ENCODE measurements around the gene AP4B1.

Gene AP4B1

DNA sequence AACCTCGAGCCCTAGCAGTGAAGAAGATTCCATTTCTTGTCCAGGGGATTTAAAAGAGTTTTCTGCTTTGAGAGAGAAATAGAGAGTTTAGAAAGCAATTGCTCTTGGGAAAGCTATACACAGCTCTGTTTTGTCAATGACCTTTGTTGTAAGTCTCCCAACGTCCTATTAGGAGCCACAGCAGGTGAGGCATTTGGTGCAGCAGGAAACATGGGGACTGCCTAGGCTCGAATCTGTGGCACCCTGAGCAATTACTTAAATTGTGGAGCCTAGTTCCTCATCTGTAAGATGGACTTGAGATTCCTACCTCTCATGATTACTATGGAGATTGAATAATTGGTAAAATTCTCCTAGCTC, 8.7 kb upstream of the AP4B1 start:
- no peak for DNase-seq (ENCODE audit: low read depth, low spot score)
- no peak overlapping the region for H3K4me3 ChIP-seq (ENCODE audit: low read depth, low read length)
- in situ Hi-C loops (cut with HindIII; ENCODE audit: low sequenced_read_pairs): no loop called here
- TF ChIP-seq, protein P1, sequence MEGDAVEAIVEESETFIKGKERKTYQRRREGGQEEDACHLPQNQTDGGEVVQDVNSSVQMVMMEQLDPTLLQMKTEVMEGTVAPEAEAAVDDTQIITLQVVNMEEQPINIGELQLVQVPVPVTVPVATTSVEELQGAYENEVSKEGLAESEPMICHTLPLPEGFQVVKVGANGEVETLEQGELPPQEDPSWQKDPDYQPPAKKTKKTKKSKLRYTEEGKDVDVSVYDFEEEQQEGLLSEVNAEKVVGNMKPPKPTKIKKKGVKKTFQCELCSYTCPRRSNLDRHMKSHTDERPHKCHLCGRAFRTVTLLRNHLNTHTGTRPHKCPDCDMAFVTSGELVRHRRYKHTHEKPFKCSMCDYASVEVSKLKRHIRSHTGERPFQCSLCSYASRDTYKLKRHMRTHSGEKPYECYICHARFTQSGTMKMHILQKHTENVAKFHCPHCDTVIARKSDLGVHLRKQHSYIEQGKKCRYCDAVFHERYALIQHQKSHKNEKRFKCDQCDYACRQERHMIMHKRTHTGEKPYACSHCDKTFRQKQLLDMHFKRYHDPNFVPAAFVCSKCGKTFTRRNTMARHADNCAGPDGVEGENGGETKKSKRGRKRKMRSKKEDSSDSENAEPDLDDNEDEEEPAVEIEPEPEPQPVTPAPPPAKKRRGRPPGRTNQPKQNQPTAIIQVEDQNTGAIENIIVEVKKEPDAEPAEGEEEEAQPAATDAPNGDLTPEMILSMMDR (IDR thresholded peaks at IDR 0.05; ENCODE audit: low read depth, low read length): no peak

DNA sequence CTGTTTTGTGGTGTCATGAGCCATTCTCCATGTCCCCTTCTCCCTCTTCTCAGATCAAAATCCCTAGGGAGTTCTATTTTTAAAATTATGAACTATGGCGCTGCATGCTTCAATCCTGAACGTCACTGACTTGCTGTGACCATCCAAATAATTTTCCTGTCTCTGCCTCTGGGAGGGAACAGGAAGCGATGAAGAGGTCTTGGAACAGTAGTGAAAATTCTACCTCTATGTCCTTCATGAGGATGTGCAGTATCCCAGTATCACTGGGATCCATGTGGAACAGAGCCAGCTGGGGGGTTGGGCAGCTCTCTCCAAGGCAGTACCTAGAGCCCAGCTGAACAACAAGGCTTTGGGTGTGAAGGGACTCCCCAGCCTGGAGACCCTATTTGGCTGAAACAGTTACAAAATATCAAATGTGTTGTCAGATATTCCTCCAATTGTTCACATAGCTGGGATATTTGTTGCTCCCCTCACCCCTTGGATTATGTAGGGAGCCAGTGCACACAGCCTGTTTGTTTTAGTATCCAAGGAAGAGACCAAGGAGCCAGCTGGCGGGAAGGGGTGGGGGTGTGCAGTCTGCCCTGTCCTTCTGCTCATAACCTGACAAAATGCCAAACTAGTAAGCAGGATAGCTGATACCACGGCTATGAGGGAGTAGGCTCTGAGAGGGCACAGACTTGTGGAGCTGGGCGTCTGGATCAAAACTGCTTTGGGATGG, 8.2 kb upstream of the AP4B1 start:
- TF ChIP-seq, protein P1 (IDR thresholded peaks at IDR 0.05; ENCODE audit: low read depth, low read length): no peak
- peak; percentile 48 for DNase-seq (ENCODE audit: low read depth, low spot score)
- in situ Hi-C loops (cut with HindIII; ENCODE audit: low sequenced_read_pairs): no loop called here
- H3K4me3 ChIP-seq (ENCODE audit: low read depth, low read length): no peak overlapping the region

DNA sequence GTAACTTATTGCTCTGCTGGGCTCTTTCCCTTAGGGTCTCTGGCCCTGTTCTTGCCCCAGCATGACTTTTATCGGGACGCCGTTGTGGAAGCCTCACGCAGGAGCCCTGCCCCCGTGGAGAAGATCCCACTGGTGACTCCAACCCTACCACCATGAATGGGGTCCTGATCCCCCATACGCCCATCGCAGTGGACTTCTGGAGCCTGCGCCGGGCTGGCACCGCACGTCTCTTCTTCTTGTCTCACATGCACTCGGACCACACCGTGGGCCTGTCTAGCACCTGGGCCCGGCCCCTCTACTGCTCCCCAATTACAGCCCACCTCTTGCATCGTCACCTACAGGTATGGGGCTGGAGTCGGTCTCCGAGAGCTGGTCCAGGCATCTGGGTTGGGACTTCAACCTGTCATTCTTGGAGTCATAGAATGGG, 849 bp upstream of the AP4B1 start:
- no peak for DNase-seq (ENCODE audit: low read depth, low spot score)
- in situ Hi-C loops (cut with HindIII; ENCODE audit: low sequenced_read_pairs): no loop called here
- TF ChIP-seq, protein P1 (IDR thresholded peaks at IDR 0.05; ENCODE audit: low read depth, low read length): no peak
- peak overlapping the region; percentile 68 for H3K4me3 ChIP-seq (ENCODE audit: low read depth, low read length)

DNA sequence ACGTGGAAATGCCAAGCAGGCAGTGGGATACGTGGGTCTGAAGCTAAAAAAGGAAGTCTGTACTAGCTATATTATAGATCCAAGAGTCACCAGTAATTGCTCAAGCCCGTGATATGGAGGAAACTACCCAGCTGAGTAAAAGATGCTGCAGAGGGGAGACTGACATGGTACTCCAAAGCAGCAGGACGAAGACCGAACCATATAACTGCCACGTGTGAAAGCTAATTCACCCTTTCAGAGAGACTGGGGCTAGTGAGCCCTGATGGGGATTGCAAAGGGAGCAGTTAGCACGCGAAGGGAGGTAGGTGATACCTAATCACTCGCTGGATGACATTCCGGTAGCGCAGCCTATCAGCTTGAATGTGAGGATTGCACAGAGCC, 316 bp downstream of the AP4B1 start:
- H3K4me3 ChIP-seq (ENCODE audit: low read depth, low read length): peak overlapping the region; percentile 68
- DNase-seq (ENCODE audit: low read depth, low spot score): no peak
- in situ Hi-C loops (cut with HindIII; ENCODE audit: low sequenced_read_pairs): no loop called here
- TF ChIP-seq, protein P1 (IDR thresholded peaks at IDR 0.05; ENCODE audit: low read depth, low read length): no peak

DNA sequence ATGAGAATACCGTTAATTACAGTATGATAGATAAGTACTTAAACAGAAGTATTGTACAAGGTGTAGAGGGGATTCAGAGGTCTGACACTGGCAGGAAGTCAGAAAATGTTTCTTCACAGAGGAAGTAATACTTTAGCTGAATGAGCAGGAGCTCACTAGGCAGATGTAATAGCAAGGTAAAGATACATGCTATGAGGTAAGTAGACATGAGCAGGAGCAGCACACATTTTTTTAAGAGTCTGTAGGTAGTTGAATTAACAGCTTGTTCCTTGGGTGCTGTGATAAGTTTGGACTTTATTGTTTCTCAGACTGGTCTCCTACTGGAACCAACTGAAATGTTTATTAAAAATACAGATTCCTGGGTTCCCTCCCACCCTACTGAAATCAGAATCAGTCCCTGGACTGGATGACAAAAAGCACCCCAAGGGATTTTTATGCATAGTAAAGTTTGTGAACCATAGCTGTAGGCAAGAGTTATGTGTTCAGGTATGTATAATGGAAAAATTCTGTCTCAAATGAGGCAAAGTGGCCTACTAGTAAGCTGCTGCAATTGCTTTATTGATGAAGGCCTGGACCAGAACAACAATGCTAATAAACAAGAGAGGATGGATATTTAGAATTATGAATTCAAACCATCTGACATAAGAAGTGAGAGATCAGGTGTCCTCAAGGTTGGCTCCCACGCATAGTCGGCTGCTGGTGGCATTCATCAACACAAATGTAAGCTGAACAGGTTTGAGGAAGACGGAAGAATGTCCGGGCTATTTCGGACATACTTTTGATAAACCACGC, 902 bp downstream of the AP4B1 start:
- H3K4me3 ChIP-seq (ENCODE audit: low read depth, low read length): peak overlapping the region; percentile 68
- in situ Hi-C loops (cut with HindIII; ENCODE audit: low sequenced_read_pairs): no loop called here
- TF ChIP-seq, protein P1 (IDR thresholded peaks at IDR 0.05; ENCODE audit: low read depth, low read length): no peak
- no peak for DNase-seq (ENCODE audit: low read depth, low spot score)

DNA sequence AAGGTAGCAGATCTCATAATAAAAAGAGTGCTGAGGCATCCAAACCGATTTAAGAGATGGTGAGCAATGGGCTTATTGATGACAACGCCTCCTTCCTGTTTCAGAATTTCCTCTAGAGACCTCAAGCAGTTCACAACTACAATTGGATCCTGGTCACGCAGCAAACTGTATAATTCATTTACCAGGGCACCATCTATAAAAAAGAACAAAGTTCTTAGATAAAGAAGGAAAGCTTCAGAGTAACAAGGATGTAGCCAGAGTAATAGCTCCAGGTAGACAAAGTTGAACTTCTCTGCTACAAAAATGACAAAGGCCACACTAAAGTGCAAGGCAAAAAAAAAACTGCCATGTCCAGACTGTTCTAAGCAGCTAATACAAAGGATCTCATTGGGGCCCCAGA, 3.4 kb downstream of the AP4B1 start:
- no peak overlapping the region for H3K4me3 ChIP-seq (ENCODE audit: low read depth, low read length)
- TF ChIP-seq, protein P1 (IDR thresholded peaks at IDR 0.05; ENCODE audit: low read depth, low read length): no peak
- in situ Hi-C loops (cut with HindIII; ENCODE audit: low sequenced_read_pairs): no loop called here
- DNase-seq (ENCODE audit: low read depth, low spot score): no peak

Measured in astrocyte of the spinal cord (primary cell).